Right lobe of liver (tissue), 6 donors: ENCODE results near the gene ARHGAP44. TPM values are rescaled to one million over a fixed set of nuclear protein-coding genes. Genes with fewer than 3 reads are reported as not detected.
"Not testable (repeated sequence)": the region's sequence is repeated elsewhere in the genome, so short reads cannot be mapped to it uniquely, and the experiment has no call there.

ENCODE experiments used
- ATAC-seq, 4 donors: fragments of 200-7000 bp; cut with Tn5 transposase; one replicate each; pipeline ENCODE4 v1.9.1; 2020; ENCODE audit warnings: mild to moderate bottlenecking in 4 of 4, moderate library complexity in 4 of 4
- DNase-seq, 3 donors: peaks; one replicate each; pipeline ENCODE4 v3.0.0-alpha.2; 2020
- H3K27ac ChIP-seq, 3 donors: fragments of 200-600 bp; one replicate each; pipeline ENCODE4 v1.8.0; 2022
- H3K27me3 ChIP-seq, 2 donors: fragments of 200-600 bp; one replicate each; pipeline ENCODE4 v1.8.0; 2022
- H3K36me3 ChIP-seq, 4 donors: fragments of 200-600 bp; sonication (generic) in 1 of 4; one replicate each; pipeline versions ENCODE4 v1.5.1 to v1.8.0; 2017 to 2022; ENCODE audit warnings: control low read depth in 1 of 4
- H3K4me1 ChIP-seq, 4 donors: fragments of 200-600 bp; sonication (generic) in 1 of 4; one replicate each; pipeline versions ENCODE4 v1.5.1 to v1.8.0; 2017 to 2022; ENCODE audit warnings: control low read depth in 1 of 4
- H3K4me3 ChIP-seq, 3 donors: fragments of 200-600 bp; one replicate each; pipeline ENCODE4 v1.8.0; 2022
- H3K9me3 ChIP-seq, 4 donors: fragments of 200-600 bp; sonication (generic) in 1 of 4; one replicate each; pipeline versions ENCODE4 v1.5.1 to v1.8.0; 2017 to 2022; ENCODE audit warnings: control low read depth in 1 of 4
- CTCF ChIP-seq, 4 donors: fragments of 200-600 bp in 3 of 4; fragments of 450-650 bp in 1 of 4; IDR thresholded peaks; one replicate each; pipeline versions ENCODE4 v1.5.1 to v1.8.0; 2016 to 2022; ENCODE audit warnings: antibody characterized with exemption in 4 of 4, mild to moderate bottlenecking in 2 of 4
- POLR2A ChIP-seq: fragments of 450-650 bp; IDR thresholded peaks from one replicate; pipeline ENCODE4 v1.6.1; 2017; ENCODE audit warnings: antibody characterized with exemption, mild to moderate bottlenecking
- WGBS: methylation state at CpG from one replicate; pipeline ENCODE4 v1.1.6; 2018; ENCODE audit warnings: low coverage, low lambda C conversion rate; ENCODE audit not compliant: insufficient coverage; ENCODE audit errors: missing lambda C conversion rate; 5-methylcytosine and 5-hydroxymethylcytosine counted together
- intact Hi-C, 2 donors: fragments of 100-400 bp; cut with DNase I; formaldehyde crosslinking; loops; one replicate each; pipeline versions ENCODE4 v1.11.2 to v1.14.1; 2022
- total RNA-seq, 6 experiments: library from RNA; depleted of rRNA in 2 of 6; stranded (reverse); fragments of >200 nt in 2 of 6; fragmentation: NEBNext Ultra II Directional in 3 of 6; extraction: Animal tissue kit (Norgen Biotek cat#: 25700) in 3 of 6; gene quantifications; one replicate each; pipeline versions ENCODE4 v1.1.0 to v1.2.4, GENCODE V29; 2016 to 2023
- donor health status: DM: no; HTN: yes; CAD: no.
- donor health status: DM: no; HTN: no; CAD: no.
- donor health status: DM: no; HTN: no; CAD: no.
- donor health status: DM: no; HTN: yes; CAD: no.
- donor health status: DM: no; HTN: yes; CAD: no.

ARHGAP44 gene
- total RNA-seq, 6 experiments from 2014 or later, result 0.49 to 1.1 (median 0.63) TPM

DNA sequence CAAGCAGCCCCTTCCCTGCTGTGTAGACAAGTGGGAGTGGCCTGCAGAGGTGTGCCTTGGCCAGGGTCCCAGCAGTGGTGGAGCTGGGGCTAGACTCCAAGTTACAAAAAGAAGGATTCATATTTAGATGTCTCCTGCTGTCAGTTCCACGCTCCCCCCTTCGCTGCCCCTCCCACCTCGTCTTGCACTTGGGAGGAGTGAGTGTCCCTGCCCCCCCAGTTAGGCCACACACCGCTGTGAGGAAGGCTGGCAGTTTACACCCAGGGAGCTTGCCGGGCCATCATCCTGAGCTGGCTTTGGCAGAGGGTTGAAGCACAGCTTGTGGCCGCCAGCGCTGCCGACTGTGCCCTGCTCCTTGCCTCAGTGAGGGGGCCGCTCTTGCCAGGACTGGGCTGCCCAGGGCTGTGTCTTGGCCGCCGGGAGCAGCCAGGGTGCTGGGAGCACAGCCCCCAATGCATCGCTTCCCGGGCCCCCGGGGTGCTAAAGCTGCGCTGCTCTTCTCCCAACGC is 184.3 kb downstream of the ARHGAP44 start:
- H3K27ac ChIP-seq, result no peak overlapping the region
- TF ChIP-seq CTCF (IDR thresholded peaks at IDR 0.05), result no peak
- no peak for TF ChIP-seq POLR2A
- WGBS, result 11% methylated on average over 9 of the region's 16 CpGs
- no peaks in the 10 kb centered on the region for H3K27me3 ChIP-seq
- peaks cover 0 to 7% (median 0%) of the 10 kb centered on the region in 4 donors for H3K4me1 ChIP-seq
- ATAC-seq (peak; percentile 70 to 79 (median 76)), DNase-seq (no peak)
- H3K4me3 ChIP-seq, result peak overlapping the region; percentile 33 to 51 (median 36)
- intact Hi-C loops, result no loop called here
- H3K9me3 ChIP-seq, result no peaks in the 10 kb centered on the region
- H3K36me3 ChIP-seq, result no peaks in the 10 kb centered on the region

DNA sequence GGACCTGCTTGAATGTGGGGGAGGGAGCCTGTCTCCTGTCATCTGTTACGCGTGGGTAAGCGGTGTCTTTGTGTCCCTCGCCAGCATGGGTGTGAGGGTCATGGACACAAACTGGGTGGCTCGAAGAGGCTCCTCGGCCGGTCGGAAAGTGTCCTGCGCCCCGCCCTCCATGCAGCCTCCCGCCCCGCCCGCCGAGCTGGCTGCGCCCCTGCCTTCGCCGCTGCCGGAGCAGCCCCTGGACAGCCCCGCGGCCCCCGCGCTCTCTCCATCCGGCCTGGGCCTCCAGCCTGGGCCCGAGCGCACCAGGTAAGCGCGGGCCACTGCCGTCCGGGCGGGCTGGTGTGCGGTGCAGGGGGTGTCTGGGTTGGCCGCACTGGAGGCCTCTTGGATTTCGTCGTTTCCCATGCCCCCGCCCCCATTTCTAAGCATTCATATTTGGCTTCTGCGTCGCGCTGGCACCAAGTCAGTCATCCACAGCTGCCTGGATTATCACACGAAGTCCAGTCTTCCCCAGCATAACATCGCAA is 184.8 kb downstream of the ARHGAP44 start:
- ATAC-seq (peak; percentile 67 to 77 (median 70)), DNase-seq (no peak)
- intact Hi-C loops, result no loop called here
- Histone ChIP-seq H3K4me1 (peaks cover 0 to 7% (median 0%) of the 10 kb centered on the region in 4 donors), H3K9me3 (no peaks in the 10 kb centered on the region), H3K27ac (no peak overlapping the region), H3K27me3 (no peaks in the 10 kb centered on the region), H3K36me3 (no peaks in the 10 kb centered on the region), H3K4me3 (peak overlapping the region; percentile 33 to 51 (median 36))
- no peak for TF ChIP-seq CTCF (IDR thresholded peaks at IDR 0.05)
- no peak for TF ChIP-seq POLR2A
- 18% methylated on average over 9 of the region's 40 CpGs for WGBS

DNA sequence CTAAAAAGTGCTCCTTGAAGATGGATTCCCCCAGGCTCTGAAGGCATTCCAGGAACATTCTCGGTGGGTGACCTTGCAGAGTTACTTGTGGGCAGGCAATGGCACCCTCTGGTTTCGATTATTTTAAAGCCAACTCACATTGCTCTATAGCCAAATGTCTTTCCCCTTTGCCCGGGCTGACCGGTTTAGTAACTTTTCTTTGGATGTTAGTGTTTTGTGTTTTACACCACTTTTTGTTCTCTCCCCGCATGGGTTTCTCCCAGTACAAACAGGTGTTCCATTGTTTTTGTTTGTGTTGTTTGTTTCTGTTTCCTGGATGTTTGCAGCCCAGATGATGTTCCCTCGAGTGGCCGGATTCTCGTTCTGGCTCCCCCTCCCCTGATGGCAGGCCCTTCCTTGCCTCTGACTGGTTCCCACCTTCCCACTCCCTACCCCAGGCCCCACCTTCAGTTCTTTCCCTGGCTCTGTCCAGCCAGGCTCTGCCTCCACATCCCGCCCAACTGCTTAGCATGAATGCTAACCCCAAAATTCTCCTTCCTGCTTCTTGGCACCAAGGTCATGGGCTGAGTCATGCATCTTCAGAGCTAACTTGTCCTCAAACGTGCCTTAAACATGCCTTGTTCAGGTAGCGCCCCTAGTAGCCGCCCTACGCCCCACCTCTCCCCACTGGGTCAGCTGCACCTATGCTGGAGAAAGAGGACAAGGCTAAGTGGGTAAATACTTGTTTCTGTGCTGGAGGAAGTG is 187.9 kb downstream of the ARHGAP44 start:
- 85% methylated on average over 13 of the region's 13 CpGs for WGBS

DNA sequence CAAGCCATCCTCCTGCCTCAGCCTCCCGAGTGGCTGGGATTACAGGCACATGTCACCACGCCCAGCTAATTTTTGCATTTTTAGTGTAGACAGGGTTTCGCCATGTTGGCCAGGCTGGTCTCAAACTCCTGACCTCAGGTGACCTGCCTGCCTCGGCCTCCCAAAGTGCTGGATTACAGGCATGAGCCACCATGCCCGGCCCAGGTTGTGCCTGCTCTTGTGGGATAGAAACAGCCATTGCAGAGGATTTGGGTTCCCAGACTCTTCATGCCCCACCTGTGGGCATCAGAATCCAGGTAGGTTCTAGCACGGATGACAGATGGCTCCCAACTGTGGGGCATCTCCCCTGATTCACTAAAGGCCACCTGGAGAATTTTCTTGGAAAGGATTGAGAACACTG is 189.5 kb downstream of the ARHGAP44 start:
- H3K27ac ChIP-seq, ATAC-seq, H3K36me3 ChIP-seq, H3K9me3 ChIP-seq, H3K27me3 ChIP-seq, H3K4me3 ChIP-seq, intact Hi-C loops: not testable (repeated sequence)
- WGBS, result no CpG with 5 or more reads among the region's 6 CpGs
- DNase-seq, result peak in 1 of 3 donors; percentile 23
- H3K4me1 ChIP-seq, result peaks cover 0 to 13% (median 3%) of the 10 kb centered on the region in 4 donors

More for the DNA sequence above, 187.9 kb downstream of the ARHGAP44 start:
- TF ChIP-seq CTCF (IDR thresholded peaks at IDR 0.05) (no peak), POLR2A (no peak)
- ATAC-seq, result no peak
- H3K27ac ChIP-seq, result no peak overlapping the region
- H3K4me1 ChIP-seq, result peaks cover 0 to 11% (median 0%) of the 10 kb centered on the region in 4 donors
- H3K9me3 ChIP-seq, result no peaks in the 10 kb centered on the region
- intact Hi-C loops, result no loop called here
- no peak overlapping the region for H3K4me3 ChIP-seq
- no peak for DNase-seq
- no peaks in the 10 kb centered on the region for H3K27me3 ChIP-seq
- no peaks in the 10 kb centered on the region for H3K36me3 ChIP-seq

- Histone ChIP-seq H3K4me1 (peaks cover 0 to 10% (median 4%) of the 10 kb centered on the region in 4 donors), H3K27me3 (no peaks in the 10 kb centered on the region), H3K9me3 (no peaks in the 10 kb centered on the region), H3K27ac (no peak overlapping the region), H3K4me3 (no peak overlapping the region), H3K36me3 (no peaks in the 10 kb centered on the region)
- peak; percentile 6 to 66 (median 30) for ATAC-seq
- intact Hi-C loops, result no loop called here
- 45% methylated on average over 3 of the region's 5 CpGs for WGBS
- no peak for TF ChIP-seq CTCF (IDR thresholded peaks at IDR 0.05)
- TF ChIP-seq POLR2A, result no peak
- peak in 2 of 3 donors; percentile 56 to 74 for DNase-seq
These were observed 189.9 kb downstream of the ARHGAP44 start for GRCh38 chr17:12979246-12979645.
